Measurements from ENCODE around the gene FSTL4.

GRCh38 chr5:133506181-133506580 lies 106.2 kb downstream of the FSTL4 start:
- no peak for TF ChIP-seq POLR2A (IDR thresholded peaks at IDR 0.05)
- TF ChIP-seq, protein P1, sequence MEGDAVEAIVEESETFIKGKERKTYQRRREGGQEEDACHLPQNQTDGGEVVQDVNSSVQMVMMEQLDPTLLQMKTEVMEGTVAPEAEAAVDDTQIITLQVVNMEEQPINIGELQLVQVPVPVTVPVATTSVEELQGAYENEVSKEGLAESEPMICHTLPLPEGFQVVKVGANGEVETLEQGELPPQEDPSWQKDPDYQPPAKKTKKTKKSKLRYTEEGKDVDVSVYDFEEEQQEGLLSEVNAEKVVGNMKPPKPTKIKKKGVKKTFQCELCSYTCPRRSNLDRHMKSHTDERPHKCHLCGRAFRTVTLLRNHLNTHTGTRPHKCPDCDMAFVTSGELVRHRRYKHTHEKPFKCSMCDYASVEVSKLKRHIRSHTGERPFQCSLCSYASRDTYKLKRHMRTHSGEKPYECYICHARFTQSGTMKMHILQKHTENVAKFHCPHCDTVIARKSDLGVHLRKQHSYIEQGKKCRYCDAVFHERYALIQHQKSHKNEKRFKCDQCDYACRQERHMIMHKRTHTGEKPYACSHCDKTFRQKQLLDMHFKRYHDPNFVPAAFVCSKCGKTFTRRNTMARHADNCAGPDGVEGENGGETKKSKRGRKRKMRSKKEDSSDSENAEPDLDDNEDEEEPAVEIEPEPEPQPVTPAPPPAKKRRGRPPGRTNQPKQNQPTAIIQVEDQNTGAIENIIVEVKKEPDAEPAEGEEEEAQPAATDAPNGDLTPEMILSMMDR (IDR thresholded peaks at IDR 0.05), result no peak

All from lower leg skin (tissue), 3 donors.